ENCODE data around the gene LCN9. TPM values are rescaled to one million over a fixed set of nuclear protein-coding genes. Genes with fewer than 3 reads are reported as not detected.

LCN9 gene
- total and polyA plus RNA-seq, 7 experiments from 2014 or later = not detected

DNA sequence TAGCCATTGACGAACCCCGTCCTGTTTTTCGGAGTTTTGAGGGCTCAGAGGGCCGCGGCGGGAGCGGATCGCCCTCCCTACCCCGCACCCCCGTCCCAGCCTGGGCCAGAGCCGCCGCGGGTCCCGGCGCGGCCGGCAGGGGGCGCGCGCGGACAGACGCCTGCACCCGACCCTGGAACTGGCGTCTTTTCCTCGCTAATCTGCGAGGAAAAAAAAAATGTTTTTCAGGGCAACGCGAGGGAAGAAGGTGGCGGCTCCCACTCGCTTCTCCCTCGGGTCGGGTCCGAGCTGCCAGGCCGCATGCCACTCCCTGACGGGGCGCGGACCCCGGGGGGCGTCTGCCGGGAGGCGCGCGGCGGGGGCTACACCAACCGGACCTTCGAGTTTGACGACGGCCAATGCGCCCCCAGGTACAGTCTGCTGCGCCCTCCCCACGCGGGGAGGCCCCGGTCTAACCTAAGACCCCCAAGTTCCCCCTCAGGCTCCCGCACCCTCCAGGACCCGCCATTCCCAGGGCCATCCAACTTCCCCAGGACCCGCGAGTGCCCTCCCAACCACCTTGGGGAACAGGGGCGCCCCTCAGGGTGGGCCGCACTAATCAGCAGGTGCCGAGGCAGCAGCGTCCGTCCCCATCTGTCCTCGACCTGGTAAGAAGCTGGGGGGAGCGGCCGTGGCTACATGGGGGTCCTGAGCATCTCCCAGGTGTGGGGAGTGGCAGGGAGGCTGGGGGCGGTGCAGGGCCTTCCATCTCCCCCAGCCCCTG is 39.0 kb downstream of the LCN9 start, which contains the start of gene KCNT1:
KCNT1 (plus strand) TSS at position 227 of the 763 bp plus-strand sequence; CDS start at position 301, 74 bp downstream.
- Histone ChIP-seq H3K4me3 (ENCODE audit: low read length) (no peak within 1 kb of the TSS), H3K9me3 (ENCODE audit: control insufficient read depth in 2 of 3, low read length in 3 of 3) (no peaks in the 10 kb centered on the region), H3K36me3 (ENCODE audit: control insufficient read depth in 2 of 3, insufficient read depth in 3 of 3, low read length in 3 of 3) (no peaks in the 10 kb centered on the region), H3K27me3 (ENCODE audit: control insufficient read depth in 2 of 2, insufficient read depth in 2 of 2, low read length in 2 of 2) (no peaks in the 10 kb centered on the region), H3K27ac (ENCODE audit: low read depth, low read length) (no peak within 1 kb of the TSS), H3K4me1 (ENCODE audit: control insufficient read depth in 2 of 2, insufficient read depth in 2 of 2, low read length in 2 of 2) (peaks cover 0 to 5% of the 10 kb centered on the region in 2 donors)
- Mint-ChIP-seq H3K9me3 (no peaks in the 10 kb centered on the region), H3K27ac (no peak within 1 kb of the TSS), H3K36me3 (no peaks in the 10 kb centered on the region), H3K4me1 (no peaks in the 10 kb centered on the region), H3K27me3 (peaks cover 0 to 20% (median 0%) of the 10 kb centered on the region in 5 donors), H3K4me3 (peak within 1 kb of the TSS in 1 of 10 donors; percentile 14)
- ChIA-PET CTCF (interaction anchor here (1.4 kb wide), 1 partner anchor 25 kb away, joined by 3 read pairs; no protein-coding TSS in a partner anchor), POLR2A (no interaction called here)
- intact Hi-C loops (cut with micrococcal nuclease) = no loop called here
- ATAC-seq (peak; percentile 65), DNase-seq (peak in 8 of 9 donors; percentile 16 to 74 (median 45))

DNA sequence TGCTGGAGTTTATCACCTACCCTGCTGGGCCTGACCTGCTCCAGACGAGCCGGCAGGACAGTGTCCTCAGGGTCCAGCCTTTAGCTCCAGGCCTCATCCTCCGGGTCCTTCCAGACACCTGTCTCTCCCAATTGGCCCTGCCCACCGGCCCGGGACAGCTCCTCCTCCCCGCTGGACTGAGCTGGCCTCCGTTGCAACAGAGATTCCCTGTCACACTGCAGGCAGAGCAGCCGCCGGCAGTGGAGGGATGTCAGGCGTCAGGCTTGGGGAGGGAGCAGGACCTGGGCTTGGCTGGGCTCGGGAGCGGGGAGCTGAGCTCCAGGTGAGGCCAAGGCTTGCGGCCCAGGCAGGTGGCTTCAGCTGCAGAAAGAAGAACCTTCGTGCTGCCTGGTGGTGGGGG is 40.6 kb downstream of the LCN9 start:
- Histone ChIP-seq H3K4me3 (ENCODE audit: low read length) (no peak overlapping the region), H3K36me3 (ENCODE audit: control insufficient read depth in 2 of 3, insufficient read depth in 3 of 3, low read length in 3 of 3) (no peaks in the 10 kb centered on the region), H3K27me3 (ENCODE audit: control insufficient read depth in 2 of 2, insufficient read depth in 2 of 2, low read length in 2 of 2) (no peaks in the 10 kb centered on the region), H3K27ac (ENCODE audit: low read depth, low read length) (no peak overlapping the region), H3K4me1 (ENCODE audit: control insufficient read depth in 2 of 2, insufficient read depth in 2 of 2, low read length in 2 of 2) (peaks cover 0 to 5% of the 10 kb centered on the region in 2 donors), H3K9me3 (ENCODE audit: control insufficient read depth in 2 of 3, low read length in 3 of 3) (no peaks in the 10 kb centered on the region)
- POLR2A ChIA-PET = no interaction called here
- Mint-ChIP-seq H3K27ac (no peak overlapping the region), H3K9me3 (no peaks in the 10 kb centered on the region), H3K4me3 (peak overlapping the region in 1 of 10 donors; percentile 37), H3K4me1 (no peaks in the 10 kb centered on the region), H3K27me3 (peaks cover 0 to 20% (median 0%) of the 10 kb centered on the region in 5 donors), H3K36me3 (no peaks in the 10 kb centered on the region)
- DNase-seq (no peak), ATAC-seq (no peak)
- intact Hi-C loops (cut with micrococcal nuclease) = no loop called here
- CTCF ChIA-PET = interaction anchor here (0.7 kb wide), 1 partner anchor 22 kb away, joined by 3 read pairs; no protein-coding TSS in a partner anchor

DNA sequence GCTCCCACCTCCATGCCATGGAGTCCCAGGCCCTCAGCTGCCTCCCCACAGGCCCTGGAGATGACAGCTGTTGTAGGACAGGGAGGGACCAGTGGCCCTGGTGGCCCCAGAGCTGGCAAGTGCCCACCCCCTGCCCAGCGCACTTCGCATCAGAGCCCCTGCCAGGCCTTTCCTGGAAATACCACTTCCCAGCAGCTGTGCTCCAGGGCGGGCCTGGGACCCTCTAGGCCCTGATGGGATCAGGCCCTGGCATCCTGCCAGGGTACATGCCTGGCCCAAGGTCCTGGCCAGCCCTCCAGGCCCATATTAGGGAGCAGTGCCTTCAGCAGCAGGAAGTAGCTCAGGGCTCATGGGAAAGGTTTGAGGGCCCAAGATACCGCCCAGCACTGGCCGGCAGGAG is 41.4 kb downstream of the LCN9 start:
- H3K9me3 Mint-ChIP-seq = no peaks in the 10 kb centered on the region
- no peak overlapping the region for H3K4me3 ChIP-seq (ENCODE audit: low read length)
- no peaks in the 10 kb centered on the region for H3K9me3 ChIP-seq (ENCODE audit: control insufficient read depth in 2 of 3, low read length in 3 of 3)
- H3K36me3 Mint-ChIP-seq = no peaks in the 10 kb centered on the region
- DNase-seq = no peak
- H3K4me3 Mint-ChIP-seq = no peak overlapping the region
- H3K27ac ChIP-seq (ENCODE audit: low read depth, low read length) = no peak overlapping the region
- ATAC-seq = no peak
- CTCF ChIA-PET = interaction anchor here (0.7 kb wide), 1 partner anchor 23 kb away, joined by 3 read pairs; no protein-coding TSS in a partner anchor
- no peaks in the 10 kb centered on the region for H3K4me1 Mint-ChIP-seq
- no peaks in the 10 kb centered on the region for H3K27me3 ChIP-seq (ENCODE audit: control insufficient read depth in 2 of 2, insufficient read depth in 2 of 2, low read length in 2 of 2)
- H3K27me3 Mint-ChIP-seq = peaks cover 0 to 20% (median 0%) of the 10 kb centered on the region in 5 donors
- no peak overlapping the region for H3K27ac Mint-ChIP-seq
- H3K4me1 ChIP-seq (ENCODE audit: control insufficient read depth in 2 of 2, insufficient read depth in 2 of 2, low read length in 2 of 2) = peaks cover 0 to 5% of the 10 kb centered on the region in 2 donors
- intact Hi-C loops (cut with micrococcal nuclease) = no loop called here
- POLR2A ChIA-PET = no interaction called here
- H3K36me3 ChIP-seq (ENCODE audit: control insufficient read depth in 2 of 3, insufficient read depth in 3 of 3, low read length in 3 of 3) = no peaks in the 10 kb centered on the region

- Mint-ChIP-seq H3K27me3 (peaks cover 0 to 26% (median 0%) of the 10 kb centered on the region in 5 donors), H3K27ac (no peak overlapping the region), H3K4me3 (no peak overlapping the region), H3K9me3 (no peaks in the 10 kb centered on the region), H3K36me3 (no peaks in the 10 kb centered on the region), H3K4me1 (no peaks in the 10 kb centered on the region)
- ChIA-PET CTCF (no interaction called here), POLR2A (no interaction called here)
- Histone ChIP-seq H3K27me3 (ENCODE audit: control insufficient read depth in 2 of 2, insufficient read depth in 2 of 2, low read length in 2 of 2) (no peaks in the 10 kb centered on the region), H3K9me3 (ENCODE audit: control insufficient read depth in 2 of 3, low read length in 3 of 3) (no peaks in the 10 kb centered on the region), H3K36me3 (ENCODE audit: control insufficient read depth in 2 of 3, insufficient read depth in 3 of 3, low read length in 3 of 3) (no peaks in the 10 kb centered on the region), H3K27ac (ENCODE audit: low read depth, low read length) (no peak overlapping the region), H3K4me1 (ENCODE audit: control insufficient read depth in 2 of 2, insufficient read depth in 2 of 2, low read length in 2 of 2) (peaks cover 0 to 5% of the 10 kb centered on the region in 2 donors), H3K4me3 (ENCODE audit: low read length) (no peak overlapping the region)
- intact Hi-C loops (cut with micrococcal nuclease) = no loop called here
- DNase-seq (no peak), ATAC-seq (no peak)
These were observed 42.3 kb downstream of the LCN9 start for GRCh38 chr9:135705376-135705775.

DNA sequence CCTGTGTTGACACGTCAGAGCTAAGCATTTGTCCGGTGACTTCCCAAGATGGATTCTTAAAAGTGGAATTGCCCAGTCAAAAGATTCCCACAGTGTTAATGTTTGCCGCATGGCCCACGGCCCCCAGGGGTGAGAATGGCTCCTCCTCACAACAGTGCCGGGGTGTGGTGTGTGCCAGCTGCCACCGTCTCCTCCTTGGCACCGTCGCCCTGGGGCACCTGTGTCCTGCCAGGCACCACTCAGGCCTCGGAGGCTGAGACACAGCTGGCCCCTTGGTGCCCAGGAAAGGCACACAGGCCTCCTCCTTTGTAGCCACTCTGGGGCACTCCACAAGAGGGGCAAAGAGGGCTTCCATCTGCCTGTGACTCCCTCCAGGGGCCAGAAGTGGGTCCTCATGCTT is 43.2 kb downstream of the LCN9 start:
- H3K9me3 Mint-ChIP-seq = no peaks in the 10 kb centered on the region
- H3K4me1 ChIP-seq (ENCODE audit: control insufficient read depth in 2 of 2, insufficient read depth in 2 of 2, low read length in 2 of 2) = peaks cover 0 to 5% of the 10 kb centered on the region in 2 donors
- H3K27ac ChIP-seq (ENCODE audit: low read depth, low read length) = no peak overlapping the region
- no peaks in the 10 kb centered on the region for H3K36me3 Mint-ChIP-seq
- no peaks in the 10 kb centered on the region for H3K4me1 Mint-ChIP-seq
- H3K27ac Mint-ChIP-seq = no peak overlapping the region
- no peaks in the 10 kb centered on the region for H3K9me3 ChIP-seq (ENCODE audit: control insufficient read depth in 2 of 3, low read length in 3 of 3)
- H3K4me3 Mint-ChIP-seq = no peak overlapping the region
- H3K27me3 ChIP-seq (ENCODE audit: control insufficient read depth in 2 of 2, insufficient read depth in 2 of 2, low read length in 2 of 2) = no peaks in the 10 kb centered on the region
- H3K27me3 Mint-ChIP-seq = peaks cover 0 to 26% (median 0%) of the 10 kb centered on the region in 5 donors
- no peak overlapping the region for H3K4me3 ChIP-seq (ENCODE audit: low read length)
- ChIA-PET CTCF (no interaction called here), POLR2A (no interaction called here)
- no peaks in the 10 kb centered on the region for H3K36me3 ChIP-seq (ENCODE audit: control insufficient read depth in 2 of 3, insufficient read depth in 3 of 3, low read length in 3 of 3)
- DNase-seq = no peak
- intact Hi-C loops (cut with micrococcal nuclease) = no loop called here
- ATAC-seq = no peak

DNA sequence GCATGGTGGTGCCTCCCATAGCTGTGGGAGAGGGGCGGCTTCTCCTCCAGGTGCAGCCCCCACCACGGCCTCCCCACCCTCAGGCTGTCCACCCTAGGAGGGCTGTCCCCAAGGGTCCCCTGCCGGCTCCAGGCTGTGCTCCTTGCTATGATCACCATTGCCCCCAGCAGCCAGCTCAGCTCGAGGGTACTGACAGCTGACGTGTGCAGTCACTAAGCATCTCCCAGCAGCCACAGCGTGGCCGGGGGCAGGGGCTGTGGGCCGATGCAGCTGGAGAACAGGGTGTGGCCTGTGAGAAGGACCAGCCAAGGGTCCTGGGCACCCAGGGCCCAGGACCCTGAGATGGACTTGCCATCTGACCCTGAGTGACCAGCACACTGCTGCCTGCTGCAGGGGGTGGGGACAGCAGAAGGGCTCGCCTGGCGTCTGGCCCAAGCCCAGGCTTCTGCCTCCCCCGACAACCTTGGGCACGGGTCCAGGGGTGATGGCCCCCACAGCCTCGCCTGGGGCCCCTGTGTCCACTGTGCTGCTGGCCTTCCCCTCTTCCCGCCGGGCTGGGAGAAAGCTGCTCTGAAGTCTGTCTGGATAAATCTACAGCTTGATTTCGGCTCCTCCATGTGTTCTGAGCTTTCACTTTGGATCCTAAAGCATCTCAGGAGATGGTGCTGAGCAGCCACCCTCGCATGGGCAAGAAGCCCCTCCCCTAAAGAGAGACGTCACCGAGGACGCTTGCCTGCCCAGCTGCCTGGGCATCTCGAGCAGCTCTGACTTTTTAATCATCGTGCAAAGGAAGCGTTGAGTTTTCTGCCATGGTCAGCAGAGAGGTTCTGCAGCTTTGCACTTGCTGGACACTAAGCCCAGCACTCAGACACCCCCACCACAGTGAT is 44.4 kb downstream of the LCN9 start:
- POLR2A ChIA-PET = no interaction called here
- no peak overlapping the region for H3K4me3 Mint-ChIP-seq
- Histone ChIP-seq H3K27me3 (ENCODE audit: control insufficient read depth in 2 of 2, insufficient read depth in 2 of 2, low read length in 2 of 2) (no peaks in the 10 kb centered on the region), H3K4me3 (ENCODE audit: low read length) (no peak overlapping the region), H3K36me3 (ENCODE audit: control insufficient read depth in 2 of 3, insufficient read depth in 3 of 3, low read length in 3 of 3) (no peaks in the 10 kb centered on the region), H3K4me1 (ENCODE audit: control insufficient read depth in 2 of 2, insufficient read depth in 2 of 2, low read length in 2 of 2) (no peaks in the 10 kb centered on the region), H3K27ac (ENCODE audit: low read depth, low read length) (no peak overlapping the region), H3K9me3 (ENCODE audit: control insufficient read depth in 2 of 3, low read length in 3 of 3) (no peaks in the 10 kb centered on the region)
- H3K27ac Mint-ChIP-seq = no peak overlapping the region
- ATAC-seq (no peak), DNase-seq (no peak)
- no peaks in the 10 kb centered on the region for H3K9me3 Mint-ChIP-seq
- no peaks in the 10 kb centered on the region for H3K36me3 Mint-ChIP-seq
- no peaks in the 10 kb centered on the region for H3K4me1 Mint-ChIP-seq
- intact Hi-C loops (cut with micrococcal nuclease) = no loop called here
- CTCF ChIA-PET = no interaction called here
- H3K27me3 Mint-ChIP-seq = peaks cover 0 to 33% (median 6%) of the 10 kb centered on the region in 5 donors
